ENCODE data around the gene NSRP1. TPM values are rescaled to one million over a fixed set of nuclear protein-coding genes. Genes with fewer than 3 reads are reported as not detected.

NSRP1 gene
- total and polyA plus RNA-seq, 2 of the 13 experiments (the other 11 are each of a cell fraction or from before 2014, with no cell fraction given), result 7.0 to 14.3 TPM

DNA sequence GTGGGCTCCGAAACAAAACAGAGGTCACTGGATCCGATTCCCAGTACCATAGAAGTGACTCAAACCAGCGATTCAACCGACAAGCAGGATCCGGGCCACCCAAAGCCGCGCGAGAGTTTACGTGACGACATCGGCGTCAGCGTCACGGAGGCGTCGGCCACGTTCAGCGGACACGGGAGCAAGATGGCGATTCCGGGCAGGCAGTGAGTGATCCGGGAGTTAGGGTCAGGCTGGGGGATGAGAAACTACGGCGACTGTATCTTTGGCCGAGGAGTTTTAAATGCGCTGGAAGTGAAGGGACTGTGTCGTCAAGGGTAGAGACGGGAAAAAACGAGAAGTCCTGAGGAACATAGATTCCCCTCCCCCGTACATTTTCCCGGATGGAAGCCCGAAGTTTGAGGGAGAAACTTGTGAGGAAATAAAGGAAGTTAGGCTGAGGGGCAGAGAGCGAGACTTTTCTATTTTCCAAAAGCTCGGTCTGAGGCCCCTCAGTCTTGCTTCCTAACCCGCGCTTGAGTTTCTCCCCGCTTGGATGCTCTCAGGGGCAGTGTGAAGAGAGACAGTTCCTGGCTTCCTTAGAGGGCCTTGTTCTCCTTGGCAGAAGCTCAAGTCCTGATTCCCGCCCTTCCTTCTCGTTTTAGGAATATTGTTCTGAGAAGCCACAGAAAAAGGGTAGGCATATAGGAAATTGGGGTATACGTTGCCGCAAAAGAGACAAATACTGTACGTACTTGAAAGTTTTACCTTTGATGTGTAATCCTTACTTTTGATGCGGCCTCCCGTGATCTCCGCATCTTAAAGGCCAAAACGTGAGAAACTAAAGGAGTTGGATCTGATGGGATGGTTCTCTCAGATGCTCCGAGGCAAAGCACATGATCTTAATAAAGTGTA lies at the start of gene NSRP1 (continued):
- TF ChIP-seq, protein P1, sequence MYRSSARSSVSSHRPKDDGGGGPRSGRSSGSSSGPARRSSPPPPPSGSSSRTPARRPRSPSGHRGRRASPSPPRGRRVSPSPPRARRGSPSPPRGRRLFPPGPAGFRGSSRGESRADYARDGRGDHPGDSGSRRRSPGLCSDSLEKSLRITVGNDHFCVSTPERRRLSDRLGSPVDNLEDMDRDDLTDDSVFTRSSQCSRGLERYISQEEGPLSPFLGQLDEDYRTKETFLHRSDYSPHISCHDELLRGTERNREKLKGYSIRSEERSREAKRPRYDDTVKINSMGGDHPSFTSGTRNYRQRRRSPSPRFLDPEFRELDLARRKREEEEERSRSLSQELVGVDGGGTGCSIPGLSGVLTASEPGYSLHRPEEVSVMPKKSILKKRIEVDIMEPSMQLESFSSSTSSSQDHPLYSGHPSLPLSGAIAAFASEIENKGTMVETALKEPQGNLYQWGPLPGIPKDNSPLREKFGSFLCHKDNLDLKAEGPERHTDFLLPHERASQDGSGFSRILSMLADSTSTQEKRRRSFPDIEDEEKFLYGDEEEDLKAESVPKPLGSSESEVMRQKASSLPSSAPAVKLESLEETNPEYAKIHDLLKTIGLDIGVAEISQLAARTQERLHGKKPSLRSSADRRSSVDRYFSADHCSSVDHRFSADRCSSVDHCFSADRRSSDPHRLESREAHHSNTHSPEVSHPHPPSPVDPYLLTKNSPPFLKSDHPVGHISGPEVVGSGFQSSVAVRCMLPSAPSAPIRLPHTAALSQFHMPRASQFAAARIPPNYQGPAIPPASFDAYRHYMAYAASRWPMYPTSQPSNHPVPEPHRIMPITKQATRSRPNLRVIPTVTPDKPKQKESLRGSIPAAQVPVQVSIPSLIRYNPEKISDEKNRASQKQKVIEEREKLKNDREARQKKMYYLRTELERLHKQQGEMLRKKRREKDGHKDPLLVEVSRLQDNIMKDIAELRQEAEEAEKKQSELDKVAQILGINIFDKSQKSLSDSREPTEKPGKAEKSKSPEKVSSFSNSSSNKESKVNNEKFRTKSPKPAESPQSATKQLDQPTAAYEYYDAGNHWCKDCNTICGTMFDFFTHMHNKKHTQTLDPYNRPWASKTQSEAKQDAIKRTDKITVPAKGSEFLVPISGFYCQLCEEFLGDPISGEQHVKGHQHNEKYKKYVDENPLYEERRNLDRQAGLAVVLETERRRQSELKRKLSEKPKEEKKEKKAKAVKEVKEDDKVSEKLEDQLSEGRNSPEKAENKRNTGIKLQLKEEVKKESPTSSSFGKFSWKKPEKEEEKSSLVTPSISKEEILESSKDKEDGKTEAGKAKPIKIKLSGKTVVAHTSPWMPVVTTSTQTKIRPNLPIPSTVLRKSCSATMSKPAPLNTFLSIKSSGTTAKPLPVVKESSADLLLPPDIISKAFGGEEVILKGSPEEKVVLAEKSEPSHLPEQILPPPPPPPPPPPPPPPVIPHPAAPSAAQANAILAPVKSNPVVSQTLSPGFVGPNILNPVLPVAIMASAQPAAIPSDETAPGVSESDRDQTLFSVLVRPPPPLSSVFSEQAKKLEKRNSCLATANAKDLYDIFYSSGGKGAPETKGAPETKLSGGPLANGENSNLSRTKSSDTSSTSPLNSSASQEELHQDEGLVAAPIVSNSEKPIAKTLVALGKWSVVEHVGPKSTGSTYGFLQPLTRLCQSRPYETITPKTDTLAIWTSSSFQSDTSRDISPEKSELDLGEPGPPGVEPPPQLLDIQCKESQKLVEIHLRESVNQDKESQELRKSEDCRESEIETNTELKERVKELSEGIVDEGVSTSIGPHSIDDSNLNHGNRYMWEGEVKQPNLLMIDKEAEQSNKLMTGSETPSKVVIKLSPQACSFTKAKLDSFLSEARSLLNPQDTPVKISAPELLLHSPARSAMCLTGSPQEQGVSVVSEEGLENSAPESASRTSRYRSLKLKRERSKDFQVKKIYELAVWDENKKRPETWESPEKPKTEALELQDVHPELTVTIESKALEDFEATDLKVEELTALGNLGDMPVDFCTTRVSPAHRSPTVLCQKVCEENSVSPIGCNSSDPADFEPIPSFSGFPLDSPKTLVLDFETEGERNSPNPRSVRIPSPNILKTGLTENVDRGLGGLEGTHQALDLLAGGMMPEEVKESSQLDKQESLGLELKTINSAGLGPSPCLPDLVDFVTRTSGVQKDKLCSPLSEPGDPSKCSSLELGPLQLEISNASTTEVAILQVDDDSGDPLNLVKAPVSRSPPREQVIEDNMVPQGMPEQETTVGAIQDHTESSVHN (CRISPR knock-in tag; IDR thresholded peaks at IDR 0.05), result no peak
- TF ChIP-seq POLR2G (IDR thresholded peaks at IDR 0.05; ENCODE audit: low read depth, low read length) (peak; percentile 99), NR2F2 (IDR thresholded peaks at IDR 0.05; ENCODE audit: borderline replicate concordance, low read depth) (peak; percentile 10; the same call in 1 of the 2 replicates), TSC22D2 (CRISPR knock-in tag; IDR thresholded peaks at IDR 0.05; ENCODE audit: borderline replicate concordance) (0 out of 2 replicates have a peak, but pooled peaks have one; percentile 39), STAT5B (CRISPR knock-in tag; IDR thresholded peaks at IDR 0.05) (no peak), NCOA5 (CRISPR knock-in tag; IDR thresholded peaks at IDR 0.05) (no peak), PHF5A (CRISPR knock-in tag; IDR thresholded peaks at IDR 0.05; ENCODE audit: low read depth, unreplicated experiment) (peak; percentile 90), HDAC6 (IDR thresholded peaks at IDR 0.05; ENCODE audit: low read depth, low read length) (no peak), MBNL3 (CRISPR knock-in tag; conservative IDR thresholded peaks at IDR 0.05) (no peak), BCL6 (CRISPR knock-in tag; IDR thresholded peaks at IDR 0.05) (0 out of 2 replicates have a peak, but pooled peaks have one; percentile 29), CEBPG (CRISPR knock-in tag; IDR thresholded peaks at IDR 0.05) (peak; percentile 76)
- TF ChIP-seq, protein P2, sequence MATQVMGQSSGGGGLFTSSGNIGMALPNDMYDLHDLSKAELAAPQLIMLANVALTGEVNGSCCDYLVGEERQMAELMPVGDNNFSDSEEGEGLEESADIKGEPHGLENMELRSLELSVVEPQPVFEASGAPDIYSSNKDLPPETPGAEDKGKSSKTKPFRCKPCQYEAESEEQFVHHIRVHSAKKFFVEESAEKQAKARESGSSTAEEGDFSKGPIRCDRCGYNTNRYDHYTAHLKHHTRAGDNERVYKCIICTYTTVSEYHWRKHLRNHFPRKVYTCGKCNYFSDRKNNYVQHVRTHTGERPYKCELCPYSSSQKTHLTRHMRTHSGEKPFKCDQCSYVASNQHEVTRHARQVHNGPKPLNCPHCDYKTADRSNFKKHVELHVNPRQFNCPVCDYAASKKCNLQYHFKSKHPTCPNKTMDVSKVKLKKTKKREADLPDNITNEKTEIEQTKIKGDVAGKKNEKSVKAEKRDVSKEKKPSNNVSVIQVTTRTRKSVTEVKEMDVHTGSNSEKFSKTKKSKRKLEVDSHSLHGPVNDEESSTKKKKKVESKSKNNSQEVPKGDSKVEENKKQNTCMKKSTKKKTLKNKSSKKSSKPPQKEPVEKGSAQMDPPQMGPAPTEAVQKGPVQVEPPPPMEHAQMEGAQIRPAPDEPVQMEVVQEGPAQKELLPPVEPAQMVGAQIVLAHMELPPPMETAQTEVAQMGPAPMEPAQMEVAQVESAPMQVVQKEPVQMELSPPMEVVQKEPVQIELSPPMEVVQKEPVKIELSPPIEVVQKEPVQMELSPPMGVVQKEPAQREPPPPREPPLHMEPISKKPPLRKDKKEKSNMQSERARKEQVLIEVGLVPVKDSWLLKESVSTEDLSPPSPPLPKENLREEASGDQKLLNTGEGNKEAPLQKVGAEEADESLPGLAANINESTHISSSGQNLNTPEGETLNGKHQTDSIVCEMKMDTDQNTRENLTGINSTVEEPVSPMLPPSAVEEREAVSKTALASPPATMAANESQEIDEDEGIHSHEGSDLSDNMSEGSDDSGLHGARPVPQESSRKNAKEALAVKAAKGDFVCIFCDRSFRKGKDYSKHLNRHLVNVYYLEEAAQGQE (IDR thresholded peaks at IDR 0.05; ENCODE audit: borderline replicate concordance in 1 of 2, low read depth in 1 of 2, low read length in 2 of 2), result peak in 1 of 2 experiments; percentile 71; a peak in 2 of 4 replicates
- TF ChIP-seq, protein P3, sequence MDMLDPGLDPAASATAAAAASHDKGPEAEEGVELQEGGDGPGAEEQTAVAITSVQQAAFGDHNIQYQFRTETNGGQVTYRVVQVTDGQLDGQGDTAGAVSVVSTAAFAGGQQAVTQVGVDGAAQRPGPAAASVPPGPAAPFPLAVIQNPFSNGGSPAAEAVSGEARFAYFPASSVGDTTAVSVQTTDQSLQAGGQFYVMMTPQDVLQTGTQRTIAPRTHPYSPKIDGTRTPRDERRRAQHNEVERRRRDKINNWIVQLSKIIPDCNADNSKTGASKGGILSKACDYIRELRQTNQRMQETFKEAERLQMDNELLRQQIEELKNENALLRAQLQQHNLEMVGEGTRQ (IDR thresholded peaks at IDR 0.05; ENCODE audit: low read depth, low read length), result no peak
- TF ChIP-seq, protein P3 (CRISPR knock-in tag; IDR thresholded peaks at IDR 0.05; ENCODE audit: borderline replicate concordance), result no peak

Measured in HepG2 (cell line).